Lower leg skin (tissue), 3 donors: Measurements from ENCODE around the gene CYP27B1.

ENCODE experiments used
- POLR2A ChIP-seq, 2 donors: fragments of 450-650 bp; IDR thresholded peaks; one replicate each; pipeline ENCODE4 v1.6.1; 2016 to 2017; ENCODE audit warnings: antibody characterized with exemption in 2 of 2, mild to moderate bottlenecking in 1 of 2, moderate library complexity in 1 of 2
- TF ChIP-seq, protein P1 (sequence below), 3 donors: fragments of 450-650 bp; IDR thresholded peaks; one replicate each; pipeline ENCODE4 v1.5.1; 2016; ENCODE audit warnings: antibody characterized with exemption in 3 of 3, mild to moderate bottlenecking in 3 of 3, moderate library complexity in 2 of 3

DNA sequence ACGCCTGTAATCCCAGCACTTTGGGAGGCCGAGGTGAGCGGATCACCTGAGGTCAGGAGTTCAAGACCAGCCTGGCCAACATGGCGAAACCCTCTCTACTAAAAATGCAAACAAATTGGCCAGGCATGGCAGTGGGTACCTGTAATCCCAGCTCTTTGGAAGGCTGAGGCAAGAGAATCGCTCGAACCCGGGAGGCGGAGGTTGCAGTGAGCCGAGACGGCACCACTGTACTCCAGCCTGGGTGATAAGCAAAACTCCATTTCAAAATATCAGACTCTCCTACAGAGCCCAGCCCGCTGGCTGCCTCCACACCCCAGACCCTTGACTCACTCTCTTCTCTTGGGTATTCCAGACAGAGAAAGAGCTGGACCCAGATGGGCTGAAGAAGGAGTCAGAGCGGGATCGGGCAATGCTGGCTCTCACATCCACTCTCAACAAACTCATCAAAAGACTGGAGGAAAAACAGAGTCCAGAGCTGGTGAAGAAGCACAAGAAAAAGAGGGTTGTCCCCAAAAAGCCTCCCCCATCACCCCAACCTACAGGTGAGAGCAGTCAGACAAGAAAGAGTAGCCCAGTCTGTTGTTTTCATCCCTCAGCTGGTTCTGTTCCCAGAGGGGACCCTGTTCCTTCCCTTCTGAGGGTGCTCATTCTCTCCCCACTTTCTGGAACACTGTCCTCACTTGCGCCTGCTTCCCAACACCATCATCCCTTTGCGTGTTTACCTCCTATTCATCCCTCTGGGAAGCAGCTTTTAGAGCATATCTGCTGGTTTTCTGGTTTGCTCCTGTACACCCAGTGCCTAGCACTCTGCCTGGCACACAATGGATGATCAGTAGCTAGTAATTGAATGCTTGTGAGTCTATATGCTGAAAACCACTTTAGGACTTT lies 48.0 kb downstream of the CYP27B1 start:
- TF ChIP-seq, protein P1, sequence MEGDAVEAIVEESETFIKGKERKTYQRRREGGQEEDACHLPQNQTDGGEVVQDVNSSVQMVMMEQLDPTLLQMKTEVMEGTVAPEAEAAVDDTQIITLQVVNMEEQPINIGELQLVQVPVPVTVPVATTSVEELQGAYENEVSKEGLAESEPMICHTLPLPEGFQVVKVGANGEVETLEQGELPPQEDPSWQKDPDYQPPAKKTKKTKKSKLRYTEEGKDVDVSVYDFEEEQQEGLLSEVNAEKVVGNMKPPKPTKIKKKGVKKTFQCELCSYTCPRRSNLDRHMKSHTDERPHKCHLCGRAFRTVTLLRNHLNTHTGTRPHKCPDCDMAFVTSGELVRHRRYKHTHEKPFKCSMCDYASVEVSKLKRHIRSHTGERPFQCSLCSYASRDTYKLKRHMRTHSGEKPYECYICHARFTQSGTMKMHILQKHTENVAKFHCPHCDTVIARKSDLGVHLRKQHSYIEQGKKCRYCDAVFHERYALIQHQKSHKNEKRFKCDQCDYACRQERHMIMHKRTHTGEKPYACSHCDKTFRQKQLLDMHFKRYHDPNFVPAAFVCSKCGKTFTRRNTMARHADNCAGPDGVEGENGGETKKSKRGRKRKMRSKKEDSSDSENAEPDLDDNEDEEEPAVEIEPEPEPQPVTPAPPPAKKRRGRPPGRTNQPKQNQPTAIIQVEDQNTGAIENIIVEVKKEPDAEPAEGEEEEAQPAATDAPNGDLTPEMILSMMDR (IDR thresholded peaks at IDR 0.05) = no peak
- no peak for TF ChIP-seq POLR2A (IDR thresholded peaks at IDR 0.05)
